GM18867 (cell line): Measurements from ENCODE around the gene GLUD1.
"Not testable (repeated sequence)": the region's sequence is repeated elsewhere in the genome, so short reads cannot be mapped to it uniquely, and the experiment has no call there.

Experiments used
- ATAC-seq: cut with Tn5 transposase; IDR thresholded peaks from one replicate; pipeline ENCODE4 v1.9.1; 2021; ENCODE audit warnings: mild to moderate bottlenecking, moderate library complexity; ENCODE audit not compliant: unreplicated experiment

Gene GLUD1

DNA sequence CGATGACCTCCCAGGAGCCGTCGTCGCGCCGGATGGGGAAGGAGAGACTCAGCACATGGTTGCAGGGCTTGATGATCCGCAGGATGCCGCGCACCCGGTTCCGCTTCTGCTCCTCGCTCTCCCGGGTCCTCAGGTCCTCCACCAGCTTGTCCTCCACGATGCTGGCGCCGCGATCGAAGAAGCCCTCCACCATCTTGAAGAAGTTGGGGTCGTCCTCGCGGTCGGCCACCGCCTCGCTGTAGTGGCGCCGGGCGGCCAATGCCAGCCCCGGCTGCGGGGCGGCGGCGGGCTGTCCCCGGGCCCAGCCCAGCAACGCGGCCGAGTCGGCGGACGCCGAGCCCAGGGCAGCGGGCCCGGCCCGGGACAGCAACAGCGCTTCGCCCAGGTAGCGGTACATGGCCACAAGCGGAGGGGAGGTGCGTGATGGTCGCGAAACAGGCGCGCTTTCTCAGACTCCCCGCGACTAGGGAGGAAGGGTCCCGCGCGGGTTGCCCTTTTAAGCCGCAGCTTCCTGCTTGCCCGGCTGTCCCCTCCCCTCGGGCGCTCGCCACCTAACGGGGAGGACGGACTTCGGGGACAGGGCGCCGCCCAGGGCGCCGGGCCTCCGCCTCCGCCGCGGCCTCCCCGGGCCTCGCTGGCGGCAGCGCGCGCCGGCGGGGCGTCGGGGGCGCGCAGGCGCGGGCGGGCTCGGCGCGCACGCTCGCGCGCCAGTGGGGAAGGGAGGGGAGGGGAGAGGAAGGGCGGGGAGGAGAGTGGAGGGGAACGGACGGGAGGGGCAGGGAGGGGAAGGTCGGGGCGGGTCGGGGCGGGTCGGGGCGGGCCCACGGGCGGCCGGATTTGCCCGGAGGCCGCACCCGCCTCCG lies at the start of gene GLUD1, which contains the start of gene SHLD2:
Gene GLUD1 (minus strand): TSS at position 471 of the 863 bp plus-strand sequence. CDS start 74 bp downstream, at position 397.
Gene SHLD2 (plus strand): TSS at position 834 of the 863 bp plus-strand sequence. CDS start 56,149 bp downstream, outside the sequence.
- peak; percentile 71 for ATAC-seq

DNA sequence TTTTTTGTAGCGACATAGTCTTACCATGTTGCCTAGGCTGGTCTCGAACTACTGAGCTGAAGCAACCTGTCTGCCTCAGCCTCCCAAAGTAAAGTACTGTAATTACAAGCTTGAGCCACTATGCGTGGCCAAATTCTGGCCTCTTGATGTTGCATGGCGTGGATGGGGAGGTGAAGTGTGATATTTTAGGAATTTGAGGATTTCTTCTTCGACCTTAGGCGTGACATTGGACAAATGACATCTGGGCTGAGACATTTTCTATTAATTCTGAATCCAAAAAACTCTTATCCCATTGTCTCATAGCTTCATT lies 48.4 kb upstream of the GLUD1 start:
- ATAC-seq = not testable (repeated sequence)

DNA sequence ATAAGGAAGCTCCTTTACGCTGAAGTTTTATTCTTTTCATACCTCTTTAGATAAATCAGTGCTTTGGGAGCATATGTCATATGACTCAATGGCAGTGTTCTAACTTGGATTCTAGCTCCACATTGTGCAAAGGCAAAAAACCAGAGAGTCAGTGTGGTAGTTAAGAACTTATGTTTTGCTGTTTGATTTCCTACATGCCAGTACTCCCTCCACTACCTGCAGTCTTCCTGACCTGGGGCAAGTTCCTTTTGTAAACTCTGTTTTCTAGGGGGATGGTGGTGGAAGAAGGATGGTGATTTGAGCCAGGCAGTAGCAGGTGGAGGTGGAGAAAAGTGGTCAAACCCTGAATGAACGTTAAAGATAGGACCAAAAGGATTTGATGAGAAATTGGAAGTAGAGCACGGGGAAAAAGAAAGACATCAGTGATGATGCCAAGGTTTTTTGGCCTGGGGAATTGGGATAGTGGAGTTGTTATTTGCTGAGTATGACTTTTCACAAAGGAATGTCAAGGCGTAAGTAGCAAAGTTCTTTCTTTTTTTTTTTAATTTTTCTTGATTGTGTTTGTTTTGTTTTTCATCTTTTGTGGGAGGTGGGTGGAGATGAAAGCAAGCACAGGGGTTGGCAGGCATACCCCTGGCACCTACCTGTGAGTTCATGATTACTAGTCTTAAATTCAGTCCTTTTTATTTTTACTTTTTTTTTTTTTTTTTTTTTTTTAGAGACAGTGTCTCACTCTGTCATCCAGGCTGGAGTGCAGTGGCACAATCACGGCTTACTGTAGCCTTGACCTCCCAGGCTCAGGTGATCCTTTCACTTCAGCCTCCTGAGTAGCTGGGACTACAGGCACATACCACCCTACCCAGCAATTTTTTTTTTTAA lies 47.8 kb upstream of the GLUD1 start:
- not testable (repeated sequence) for ATAC-seq

DNA sequence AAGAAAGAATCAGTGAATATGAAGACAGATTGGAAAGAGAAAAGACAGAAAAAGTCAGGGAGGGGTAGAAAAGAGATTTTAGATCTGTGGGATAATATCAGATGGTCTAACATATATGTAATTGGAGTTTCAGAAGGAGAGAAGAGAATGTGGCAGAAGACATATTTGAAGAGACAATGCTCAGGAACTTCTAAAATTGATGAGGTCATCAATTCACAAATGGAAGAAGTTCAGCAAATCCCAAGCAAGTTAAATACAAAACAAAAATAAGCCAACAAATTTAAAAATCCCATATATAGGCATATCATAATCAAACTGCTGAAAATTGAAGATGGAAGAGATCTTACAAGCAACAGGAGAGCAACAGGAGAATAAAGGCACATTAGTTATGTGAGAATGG lies 42.8 kb upstream of the GLUD1 start:
- not testable (repeated sequence) for ATAC-seq

DNA sequence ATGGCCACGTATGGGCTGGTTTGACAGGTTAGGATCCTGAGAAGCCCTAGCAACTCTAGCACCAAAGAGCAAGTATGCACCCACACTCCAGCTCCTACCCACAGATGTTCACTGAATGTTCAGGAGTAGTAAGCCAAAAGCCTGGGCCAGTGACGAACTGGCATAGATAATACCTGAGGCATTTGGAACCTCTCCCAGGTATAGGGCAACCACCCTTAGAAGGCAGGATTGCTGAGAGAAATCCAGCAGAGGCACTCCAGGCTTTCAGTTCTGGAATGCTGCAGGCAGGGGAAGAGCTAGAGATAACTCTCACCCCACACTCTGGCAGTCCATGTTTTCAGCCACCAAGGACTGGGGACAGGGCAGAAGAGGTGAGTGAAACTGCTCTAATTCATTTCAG lies 39.8 kb upstream of the GLUD1 start:
- ATAC-seq = not testable (repeated sequence)

DNA sequence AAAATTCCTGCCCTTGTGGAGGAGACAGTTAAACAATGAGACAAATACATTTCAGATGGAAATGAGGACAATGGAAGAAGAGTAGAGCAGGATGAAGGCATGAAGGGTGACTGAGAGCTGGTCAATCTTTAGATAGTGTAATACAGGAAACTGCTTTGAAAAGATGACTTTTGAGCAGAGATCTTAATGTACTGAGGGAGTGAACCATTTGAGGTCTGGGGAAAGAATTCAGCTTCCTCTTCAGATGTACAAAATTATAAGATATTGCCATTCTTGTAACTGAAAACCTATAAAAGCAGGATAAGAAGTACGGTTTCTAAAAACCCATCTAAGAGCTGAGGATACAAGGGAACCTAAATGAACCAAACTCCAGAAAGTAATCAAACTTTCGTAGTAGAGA lies 39.3 kb upstream of the GLUD1 start:
- not testable (repeated sequence) for ATAC-seq

DNA sequence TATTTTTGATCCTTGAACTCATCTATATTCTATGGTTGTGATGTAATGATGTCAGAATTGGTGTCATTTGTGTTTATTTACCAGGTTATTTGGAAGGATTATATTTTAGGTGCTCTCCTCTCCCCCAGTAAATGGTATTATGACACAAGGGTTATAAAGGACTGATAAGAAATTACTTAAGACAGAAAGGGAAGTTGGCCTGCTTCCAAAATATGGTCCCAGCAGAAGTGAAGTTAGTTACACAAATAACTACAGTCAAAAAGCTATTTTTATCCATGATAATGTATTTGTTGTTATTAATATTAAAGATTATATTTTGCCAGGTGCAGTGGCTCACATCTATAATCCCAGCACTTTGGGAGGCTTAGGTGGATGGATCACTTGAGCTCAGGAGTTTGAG lies 37.5 kb upstream of the GLUD1 start:
- not testable (repeated sequence) for ATAC-seq

DNA sequence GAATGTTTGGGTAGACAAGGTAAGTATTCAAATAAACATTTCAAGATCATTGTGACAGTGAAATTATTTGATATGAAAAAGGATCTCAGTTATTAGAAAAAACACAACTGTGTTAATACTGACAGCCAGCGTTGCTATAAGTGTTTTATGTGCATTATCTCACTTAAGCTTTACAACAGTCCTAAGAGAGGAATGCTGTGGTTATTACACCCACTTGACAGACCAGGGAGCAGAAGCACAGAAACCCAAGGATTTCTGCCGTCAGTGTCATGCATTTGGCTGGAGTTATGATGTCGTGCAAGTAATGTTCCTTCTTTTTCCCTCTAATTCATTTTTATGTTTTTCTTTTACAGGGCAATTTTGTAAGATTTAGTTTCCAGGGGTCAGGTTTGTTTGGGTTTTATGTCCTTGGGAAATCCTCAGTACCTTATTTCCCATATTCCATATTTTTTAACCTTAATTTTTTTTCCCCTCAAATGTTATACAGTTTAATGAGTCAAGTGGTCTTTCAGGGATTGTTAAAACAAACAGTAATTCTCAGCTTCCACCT lies 33.0 kb upstream of the GLUD1 start:
- ATAC-seq = not testable (repeated sequence)

DNA sequence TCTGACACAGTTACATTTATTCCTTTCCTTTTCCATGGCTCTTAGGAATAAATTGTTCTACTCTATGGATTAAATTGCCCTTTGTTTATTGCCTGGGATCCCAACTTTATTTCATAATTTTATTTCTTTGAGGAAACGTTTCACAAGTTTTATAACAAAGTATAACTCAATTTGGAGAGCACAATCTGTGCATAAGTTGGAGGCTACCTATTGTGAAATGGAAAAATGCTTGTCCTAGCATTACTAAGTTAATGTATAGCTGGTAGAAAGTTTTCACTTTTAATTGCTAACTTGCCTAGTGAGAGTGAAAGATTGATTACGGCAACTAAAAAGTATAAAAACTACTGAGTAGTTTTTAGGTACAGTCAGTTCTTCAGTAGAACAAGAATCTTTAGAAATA lies 32.4 kb upstream of the GLUD1 start:
- not testable (repeated sequence) for ATAC-seq

DNA sequence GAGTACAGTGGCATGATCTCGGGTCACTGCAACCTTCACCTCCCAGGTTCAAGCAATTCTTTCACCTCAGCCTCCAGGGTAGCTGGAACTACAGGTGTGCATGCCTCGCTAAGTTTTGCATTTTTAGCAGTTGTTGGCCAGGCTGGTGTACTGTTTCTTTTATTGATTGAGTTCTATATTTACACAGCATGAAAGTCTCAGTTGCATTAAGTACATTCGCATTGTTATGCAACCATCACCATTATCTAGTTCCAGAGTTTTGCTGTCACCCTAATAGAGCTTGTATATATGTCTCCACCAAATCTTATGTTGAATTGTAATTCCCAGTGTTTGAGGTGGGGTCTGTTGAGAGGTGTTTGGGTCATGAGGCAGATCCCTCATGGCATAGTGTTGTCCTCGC lies 28.7 kb upstream of the GLUD1 start:
- not testable (repeated sequence) for ATAC-seq

DNA sequence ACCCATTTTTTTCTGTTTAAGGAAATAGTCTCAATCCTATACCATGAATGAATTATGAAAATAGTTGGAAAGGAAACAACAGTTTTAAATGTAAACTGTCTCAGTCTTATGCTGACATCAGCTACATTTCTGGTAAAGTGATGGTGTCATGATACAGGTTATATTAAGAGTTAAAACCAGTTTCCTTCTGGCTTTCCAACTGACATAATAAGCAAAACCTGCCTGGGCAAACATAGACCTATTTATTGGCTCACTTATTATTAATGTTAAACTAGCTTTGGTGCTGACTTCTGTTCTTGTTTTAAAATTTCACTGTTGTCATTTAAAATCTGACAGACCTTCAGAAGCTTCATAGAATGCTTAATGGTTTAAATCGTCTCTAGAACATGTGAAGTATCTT lies 24.4 kb upstream of the GLUD1 start:
- not testable (repeated sequence) for ATAC-seq

DNA sequence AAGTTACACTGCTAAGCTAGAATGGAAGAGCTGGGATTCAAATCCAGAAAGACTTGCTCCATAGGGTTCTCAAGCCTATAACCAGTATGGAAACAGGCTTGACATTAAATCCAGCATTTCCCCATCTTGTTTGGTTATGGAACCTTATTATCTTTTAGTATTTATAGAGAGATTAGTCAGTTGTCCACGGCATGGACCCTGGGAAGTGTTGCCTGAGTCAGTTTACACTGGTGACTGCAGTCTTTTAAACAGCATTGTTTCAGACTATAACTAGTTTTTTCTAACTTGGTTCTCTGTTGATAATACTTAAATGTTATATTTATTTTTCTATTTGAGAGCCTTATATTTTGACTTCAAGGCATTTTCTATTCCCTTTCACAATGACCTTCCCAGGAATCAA lies 23.5 kb upstream of the GLUD1 start:
- ATAC-seq = not testable (repeated sequence)

DNA sequence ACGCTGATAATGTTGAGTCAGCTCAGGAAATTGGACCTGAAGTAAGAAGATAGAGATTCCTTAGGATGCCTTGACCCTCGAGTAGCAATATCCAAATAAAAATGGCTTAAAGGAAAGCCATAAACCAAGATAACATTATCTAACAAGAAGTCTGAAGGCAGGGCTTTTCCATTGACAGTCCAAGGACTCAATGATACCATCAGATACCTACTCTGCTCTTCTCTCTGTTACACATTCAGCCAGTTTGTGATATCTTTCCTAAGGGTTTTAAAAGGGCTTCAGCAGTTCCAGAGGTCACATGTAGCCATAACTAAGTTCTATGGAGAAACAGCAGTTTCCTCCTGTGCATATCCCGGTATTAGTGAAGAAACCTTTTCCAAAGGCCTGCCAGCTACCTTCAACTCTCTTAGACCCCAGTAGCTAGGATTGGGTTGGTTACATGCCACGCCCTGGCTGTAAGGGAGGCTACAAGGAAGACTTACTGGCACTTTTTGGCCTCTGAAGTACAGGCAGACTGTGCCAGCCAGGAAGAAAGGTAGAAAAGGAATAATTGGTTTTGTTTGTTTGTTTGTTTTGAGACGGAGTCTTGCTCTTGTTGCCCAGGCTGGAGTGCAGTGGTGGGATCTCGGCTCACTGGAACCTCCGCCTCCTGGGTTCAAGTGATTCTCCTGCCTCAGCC lies 10.9 kb upstream of the GLUD1 start:
- no peak for ATAC-seq

DNA sequence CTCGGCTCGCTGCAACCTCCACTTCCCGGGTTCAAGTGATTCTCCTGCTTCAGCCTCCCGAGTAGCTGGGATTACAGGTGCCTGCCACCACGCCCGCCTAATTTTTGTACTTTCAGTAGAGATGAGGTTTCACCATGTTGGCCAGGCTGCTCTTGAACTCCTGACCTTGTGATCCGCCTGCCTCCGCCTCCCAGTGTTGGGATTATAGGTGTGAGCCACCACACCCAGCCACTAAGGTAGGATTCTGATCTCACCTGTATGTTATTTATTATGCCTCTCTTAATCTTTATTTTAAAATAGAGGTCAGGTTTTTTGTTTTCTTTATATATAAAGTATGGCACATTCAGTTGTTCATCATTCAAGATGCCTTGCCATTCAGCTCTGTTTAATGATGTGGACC lies 10.1 kb upstream of the GLUD1 start:
- not testable (repeated sequence) for ATAC-seq

DNA sequence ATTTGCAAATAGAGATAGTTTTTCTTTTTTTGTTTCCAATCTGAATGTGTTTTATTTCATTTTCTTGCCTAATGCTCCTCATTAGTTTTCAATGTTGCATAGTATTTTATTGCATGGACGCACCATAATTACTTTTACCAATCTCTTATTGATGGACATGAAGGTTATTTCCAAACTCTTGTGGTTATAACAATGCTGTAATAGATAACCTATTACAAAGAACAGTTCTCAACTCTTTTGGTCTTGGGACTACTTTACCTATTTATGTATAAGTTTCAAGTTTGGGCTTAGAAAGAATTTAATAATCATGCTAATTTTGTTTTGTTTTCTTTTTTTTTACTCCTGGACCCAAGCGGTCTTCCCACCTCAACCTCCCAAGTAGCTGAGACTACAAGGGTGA lies 7.4 kb upstream of the GLUD1 start:
- ATAC-seq = no peak

DNA sequence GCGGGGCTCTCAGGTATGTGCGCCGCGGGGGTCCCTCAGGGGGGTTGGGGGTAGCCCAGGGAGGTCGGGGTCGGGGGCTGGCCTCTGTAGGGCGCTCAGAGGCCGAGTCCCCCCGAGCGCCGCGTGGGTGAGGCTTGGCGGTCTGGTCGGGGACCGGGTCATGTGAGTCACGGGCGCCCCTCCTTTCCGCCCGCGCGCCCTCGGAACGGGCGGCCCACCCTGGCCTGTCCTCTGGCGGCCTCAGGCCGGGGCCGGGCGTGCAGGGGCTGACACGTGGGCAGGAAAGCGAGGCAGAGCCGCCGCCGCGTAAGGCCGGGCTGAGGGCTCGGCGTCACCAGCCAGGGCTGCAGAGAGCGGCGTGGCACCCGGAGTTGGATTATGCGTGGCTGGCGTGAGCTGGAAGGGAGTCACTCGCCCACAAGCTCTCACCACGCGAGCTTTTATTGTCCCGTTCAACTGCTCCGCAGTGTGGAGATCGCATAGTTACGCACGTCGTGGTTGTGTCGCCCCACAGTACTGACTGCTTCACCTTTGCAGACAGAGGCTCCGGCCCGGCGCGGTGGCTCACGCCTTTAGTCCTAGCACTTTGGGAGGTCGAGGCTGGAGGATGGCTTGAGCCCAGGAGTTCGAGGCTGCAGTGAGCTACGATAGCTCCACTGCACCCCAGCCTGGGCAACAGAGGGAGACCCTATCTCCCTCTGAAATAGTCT lies 748 bp upstream of the GLUD1 start:
- ATAC-seq = peak; percentile 64

DNA sequence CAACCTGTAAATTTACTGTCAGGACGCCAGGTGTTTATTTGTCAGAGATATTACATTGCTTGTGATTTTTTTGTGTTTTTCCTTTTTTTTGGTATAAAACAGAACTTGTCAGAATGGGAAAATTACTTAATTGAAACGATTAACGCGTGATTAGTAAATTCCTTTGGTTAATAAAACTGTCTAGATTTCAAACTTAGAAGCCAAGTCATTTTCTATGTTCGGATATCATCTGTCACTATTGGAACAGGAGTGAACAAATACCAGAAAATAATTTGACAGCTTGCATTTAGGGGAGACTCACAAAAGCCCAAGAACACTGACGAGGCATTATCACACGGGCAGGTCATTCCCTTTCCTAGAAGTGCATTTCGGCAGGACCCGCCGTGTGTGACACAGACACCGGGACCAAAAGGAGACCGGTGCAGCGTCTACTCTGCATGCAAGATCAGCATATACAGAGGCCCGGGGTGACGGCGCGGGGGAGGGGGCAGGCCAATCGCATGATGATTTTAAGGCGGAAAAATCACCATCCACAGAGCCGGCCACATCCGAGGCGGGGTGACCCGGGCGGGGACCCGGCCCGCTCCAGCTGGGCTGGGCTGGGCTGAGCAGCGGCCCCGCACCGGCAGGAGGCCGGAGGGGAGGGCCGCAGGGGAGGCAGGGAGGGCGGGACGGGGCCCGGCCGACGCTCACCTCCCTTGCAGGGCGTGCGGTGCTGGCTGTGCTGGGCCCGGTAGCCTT lies 841 bp downstream of the GLUD1 start:
- ATAC-seq = peak; percentile 31

DNA sequence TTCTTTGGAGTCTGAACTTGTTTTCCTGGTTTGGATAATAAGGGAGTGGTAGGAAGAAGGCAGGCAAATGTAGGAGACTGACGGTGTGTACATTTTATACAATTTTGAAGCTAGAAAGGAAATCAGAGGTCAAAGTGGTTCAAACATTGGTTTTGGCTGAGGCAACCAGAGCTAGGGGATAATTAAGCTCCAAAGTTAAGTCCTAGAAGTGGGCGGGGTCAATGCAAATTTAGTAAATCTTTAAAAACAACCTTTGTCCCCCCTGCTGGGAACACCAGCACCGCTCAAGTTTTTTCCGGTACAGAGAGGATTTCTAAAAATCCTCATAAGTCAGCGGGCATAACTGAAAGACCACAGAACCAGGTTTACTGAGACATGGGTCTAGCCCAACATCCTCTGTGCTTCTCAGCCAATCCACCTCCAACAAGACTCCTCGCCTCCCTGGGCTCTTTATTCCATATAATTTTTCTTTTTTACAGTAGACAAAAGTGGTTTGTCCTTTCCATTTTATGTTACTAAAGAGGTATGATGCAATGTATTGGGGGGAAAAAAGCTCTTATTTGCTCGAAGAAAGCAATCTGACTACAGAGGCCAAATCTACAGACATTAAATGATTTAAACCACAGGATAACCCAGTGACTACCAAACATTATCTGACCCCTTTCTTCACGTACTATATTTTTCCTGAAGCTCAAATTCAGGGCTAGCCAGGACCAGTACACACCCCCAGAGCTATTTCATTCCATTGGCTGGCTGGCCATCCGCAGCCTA lies 1.6 kb downstream of the GLUD1 start:
- no peak for ATAC-seq

DNA sequence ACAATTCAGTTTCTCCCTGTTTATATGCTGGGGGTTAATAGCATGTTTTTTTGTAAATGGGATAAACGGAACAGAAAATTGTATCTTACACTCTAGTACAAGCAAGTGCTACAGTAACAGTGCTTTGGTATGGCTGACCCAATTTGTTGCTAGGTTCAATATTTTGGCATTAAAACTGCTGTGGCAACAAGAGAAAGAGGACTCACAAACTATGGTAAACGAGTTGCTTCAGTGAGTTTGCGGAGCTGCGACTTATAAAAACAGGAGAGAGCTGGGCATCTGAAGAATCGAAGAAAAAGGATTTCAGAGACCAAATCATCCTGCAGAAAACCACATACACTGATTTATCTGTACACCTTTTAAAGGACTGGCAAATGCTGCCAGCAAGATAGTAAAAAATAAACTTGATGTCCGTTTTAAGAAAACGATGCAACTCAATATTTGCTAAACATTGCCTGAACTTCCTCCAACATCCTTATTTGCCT lies 2.2 kb downstream of the GLUD1 start:
- no peak for ATAC-seq
